ENCODE results near the gene HMG20B.

Gene HMG20B

GRCh38 chr19:3572855-3573161 lies at the start of gene HMG20B:
HMG20B (plus strand) TSS chr19:3572944; CDS start chr19:3573310, 366 bp downstream.
- TF ChIP-seq TCF12 (IDR thresholded peaks at IDR 0.05; ENCODE audit: low read depth): no peak
- no peak for TF ChIP-seq ZBTB7A (IDR thresholded peaks at IDR 0.05; ENCODE audit: low read depth)
- TF ChIP-seq, protein P1, sequence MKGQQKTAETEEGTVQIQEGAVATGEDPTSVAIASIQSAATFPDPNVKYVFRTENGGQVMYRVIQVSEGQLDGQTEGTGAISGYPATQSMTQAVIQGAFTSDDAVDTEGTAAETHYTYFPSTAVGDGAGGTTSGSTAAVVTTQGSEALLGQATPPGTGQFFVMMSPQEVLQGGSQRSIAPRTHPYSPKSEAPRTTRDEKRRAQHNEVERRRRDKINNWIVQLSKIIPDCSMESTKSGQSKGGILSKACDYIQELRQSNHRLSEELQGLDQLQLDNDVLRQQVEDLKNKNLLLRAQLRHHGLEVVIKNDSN (IDR thresholded peaks at IDR 0.05): no peak
- TF ChIP-seq YY1 (IDR thresholded peaks at IDR 0.05; ENCODE audit: low read depth): no peak
- no peak for TF ChIP-seq TAF1 (IDR thresholded peaks at IDR 0.05; ENCODE audit: low read depth)
- TF ChIP-seq, protein P2, sequence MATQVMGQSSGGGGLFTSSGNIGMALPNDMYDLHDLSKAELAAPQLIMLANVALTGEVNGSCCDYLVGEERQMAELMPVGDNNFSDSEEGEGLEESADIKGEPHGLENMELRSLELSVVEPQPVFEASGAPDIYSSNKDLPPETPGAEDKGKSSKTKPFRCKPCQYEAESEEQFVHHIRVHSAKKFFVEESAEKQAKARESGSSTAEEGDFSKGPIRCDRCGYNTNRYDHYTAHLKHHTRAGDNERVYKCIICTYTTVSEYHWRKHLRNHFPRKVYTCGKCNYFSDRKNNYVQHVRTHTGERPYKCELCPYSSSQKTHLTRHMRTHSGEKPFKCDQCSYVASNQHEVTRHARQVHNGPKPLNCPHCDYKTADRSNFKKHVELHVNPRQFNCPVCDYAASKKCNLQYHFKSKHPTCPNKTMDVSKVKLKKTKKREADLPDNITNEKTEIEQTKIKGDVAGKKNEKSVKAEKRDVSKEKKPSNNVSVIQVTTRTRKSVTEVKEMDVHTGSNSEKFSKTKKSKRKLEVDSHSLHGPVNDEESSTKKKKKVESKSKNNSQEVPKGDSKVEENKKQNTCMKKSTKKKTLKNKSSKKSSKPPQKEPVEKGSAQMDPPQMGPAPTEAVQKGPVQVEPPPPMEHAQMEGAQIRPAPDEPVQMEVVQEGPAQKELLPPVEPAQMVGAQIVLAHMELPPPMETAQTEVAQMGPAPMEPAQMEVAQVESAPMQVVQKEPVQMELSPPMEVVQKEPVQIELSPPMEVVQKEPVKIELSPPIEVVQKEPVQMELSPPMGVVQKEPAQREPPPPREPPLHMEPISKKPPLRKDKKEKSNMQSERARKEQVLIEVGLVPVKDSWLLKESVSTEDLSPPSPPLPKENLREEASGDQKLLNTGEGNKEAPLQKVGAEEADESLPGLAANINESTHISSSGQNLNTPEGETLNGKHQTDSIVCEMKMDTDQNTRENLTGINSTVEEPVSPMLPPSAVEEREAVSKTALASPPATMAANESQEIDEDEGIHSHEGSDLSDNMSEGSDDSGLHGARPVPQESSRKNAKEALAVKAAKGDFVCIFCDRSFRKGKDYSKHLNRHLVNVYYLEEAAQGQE (IDR thresholded peaks at IDR 0.05; ENCODE audit: low read depth): no peak
- TF ChIP-seq CREB1 (IDR thresholded peaks at IDR 0.05; ENCODE audit: low read depth): no peak
- TF ChIP-seq RAD21 (IDR thresholded peaks at IDR 0.05; ENCODE audit: low read depth): no peak
- TF ChIP-seq CEBPB (IDR thresholded peaks at IDR 0.05): no peak
- no peak for TF ChIP-seq EP300 (IDR thresholded peaks at IDR 0.05; ENCODE audit: borderline replicate concordance)
- TF ChIP-seq, protein P3, sequence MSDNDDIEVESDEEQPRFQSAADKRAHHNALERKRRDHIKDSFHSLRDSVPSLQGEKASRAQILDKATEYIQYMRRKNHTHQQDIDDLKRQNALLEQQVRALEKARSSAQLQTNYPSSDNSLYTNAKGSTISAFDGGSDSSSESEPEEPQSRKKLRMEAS (IDR thresholded peaks at IDR 0.05): no peak
- no peak for TF ChIP-seq FOXM1 (IDR thresholded peaks at IDR 0.05; ENCODE audit: borderline replicate concordance, low read depth)
- no peak for TF ChIP-seq NFIC (IDR thresholded peaks at IDR 0.05)
- no peak for TF ChIP-seq EGR1 (IDR thresholded peaks at IDR 0.05)

DNA sequence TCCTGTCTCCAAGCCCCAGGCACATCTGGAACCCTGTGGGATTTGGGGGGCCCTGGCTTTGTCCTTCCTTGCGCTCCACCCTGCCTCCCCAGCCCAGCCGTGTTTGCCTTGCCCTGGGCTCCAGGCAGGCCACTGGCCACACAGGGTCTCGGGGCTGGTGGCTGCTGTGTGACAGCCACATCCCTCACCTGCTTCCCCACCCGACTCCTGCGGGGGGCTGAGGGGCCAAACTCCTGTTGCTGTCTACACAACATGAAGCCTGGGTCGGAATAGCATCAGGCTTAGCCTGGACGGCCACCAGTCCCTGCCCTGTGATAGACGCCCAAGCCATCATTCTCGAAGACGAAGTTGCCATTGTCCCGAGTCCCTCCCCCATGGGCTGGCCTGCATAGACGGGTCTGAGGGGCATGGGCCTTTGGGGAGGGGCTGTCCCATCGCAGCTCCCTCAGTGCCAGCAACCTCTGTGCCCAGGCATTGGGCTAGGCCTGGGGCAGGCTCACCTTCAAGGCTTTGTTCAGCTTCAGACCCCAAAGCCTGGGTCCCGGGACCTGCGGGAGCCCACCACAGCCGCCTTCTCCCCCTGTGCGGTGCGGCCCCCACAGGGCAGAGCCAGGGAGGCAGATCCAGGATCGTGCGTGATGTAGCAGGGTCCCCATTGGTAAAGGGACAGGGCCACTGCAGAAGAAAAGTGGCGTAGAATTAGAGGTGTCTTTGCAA lies 49.2 kb upstream of the HMG20B start:
- TF ChIP-seq NFIC (IDR thresholded peaks at IDR 0.05) (no peak), CREB1 (IDR thresholded peaks at IDR 0.05; ENCODE audit: low read depth) (no peak), RAD21 (IDR thresholded peaks at IDR 0.05; ENCODE audit: low read depth) (no peak), TAF1 (IDR thresholded peaks at IDR 0.05; ENCODE audit: low read depth) (no peak), YY1 (IDR thresholded peaks at IDR 0.05; ENCODE audit: low read depth) (no peak), ZBTB7A (IDR thresholded peaks at IDR 0.05; ENCODE audit: low read depth) (no peak), EGR1 (IDR thresholded peaks at IDR 0.05) (no peak), TCF12 (IDR thresholded peaks at IDR 0.05; ENCODE audit: low read depth) (no peak), EP300 (IDR thresholded peaks at IDR 0.05; ENCODE audit: borderline replicate concordance) (no peak), FOXM1 (IDR thresholded peaks at IDR 0.05; ENCODE audit: borderline replicate concordance, low read depth) (no peak), CEBPB (IDR thresholded peaks at IDR 0.05) (no peak), TEAD4 (IDR thresholded peaks at IDR 0.05) (no peak)
- TF ChIP-seq, protein P3 (IDR thresholded peaks at IDR 0.05): no peak
- TF ChIP-seq, protein P1 (IDR thresholded peaks at IDR 0.05): no peak
- TF ChIP-seq, protein P2 (IDR thresholded peaks at IDR 0.05; ENCODE audit: low read depth): no peak

DNA sequence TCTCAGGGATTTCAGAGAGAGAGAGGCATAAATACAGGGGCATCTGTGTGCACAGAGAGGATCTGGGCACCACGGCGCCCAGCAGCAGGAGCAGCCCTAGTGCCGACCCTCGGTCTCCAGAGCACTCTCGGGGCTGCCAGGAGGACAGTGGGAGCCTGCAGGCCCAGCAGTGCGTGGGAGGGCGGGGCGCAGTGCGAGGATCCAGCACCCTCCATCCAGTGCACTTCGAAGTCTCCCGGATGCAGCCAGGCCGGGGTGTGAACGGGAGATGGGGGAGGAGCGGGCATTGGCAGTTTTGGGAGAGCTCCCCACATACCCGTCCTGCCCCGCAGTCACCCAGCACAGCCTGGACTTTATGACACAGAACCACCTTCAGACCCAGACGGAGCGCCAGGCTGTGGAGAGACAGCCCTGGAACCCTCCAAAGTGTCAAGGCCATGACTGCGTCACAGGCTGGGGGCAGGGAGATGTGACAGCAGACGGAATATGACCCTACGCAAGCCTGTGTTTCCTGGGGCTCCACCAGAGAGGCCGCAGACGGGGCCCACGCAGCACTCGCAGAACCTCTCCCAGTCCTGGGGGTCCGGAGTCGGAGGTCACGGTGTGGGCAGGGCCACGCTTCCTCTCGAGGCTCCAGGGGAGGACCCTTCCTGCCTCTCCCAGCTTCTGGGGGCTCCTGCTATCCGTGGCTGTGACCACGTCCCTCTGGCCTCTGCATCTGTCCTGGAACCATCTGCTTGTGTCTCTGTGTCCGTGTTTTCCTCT lies 48.5 kb upstream of the HMG20B start:
- TF ChIP-seq TEAD4 (IDR thresholded peaks at IDR 0.05) (no peak), EGR1 (IDR thresholded peaks at IDR 0.05) (no peak), FOXM1 (IDR thresholded peaks at IDR 0.05; ENCODE audit: borderline replicate concordance, low read depth) (no peak), ZBTB7A (IDR thresholded peaks at IDR 0.05; ENCODE audit: low read depth) (no peak), NFIC (IDR thresholded peaks at IDR 0.05) (no peak), RAD21 (IDR thresholded peaks at IDR 0.05; ENCODE audit: low read depth) (no peak), CEBPB (IDR thresholded peaks at IDR 0.05) (no peak), YY1 (IDR thresholded peaks at IDR 0.05; ENCODE audit: low read depth) (no peak), TAF1 (IDR thresholded peaks at IDR 0.05; ENCODE audit: low read depth) (no peak), TCF12 (IDR thresholded peaks at IDR 0.05; ENCODE audit: low read depth) (no peak), CREB1 (IDR thresholded peaks at IDR 0.05; ENCODE audit: low read depth) (no peak), EP300 (IDR thresholded peaks at IDR 0.05; ENCODE audit: borderline replicate concordance) (no peak)
- TF ChIP-seq, protein P2 (IDR thresholded peaks at IDR 0.05; ENCODE audit: low read depth): no peak
- TF ChIP-seq, protein P3 (IDR thresholded peaks at IDR 0.05): no peak
- TF ChIP-seq, protein P1 (IDR thresholded peaks at IDR 0.05): no peak
